Lung (tissue), 12 donors: ENCODE data around the gene COP1. TPM values are rescaled to one million over a fixed set of nuclear protein-coding genes. Genes with fewer than 3 reads are reported as not detected.
"Not testable (repeated sequence)": the region's sequence is repeated elsewhere in the genome, so short reads cannot be mapped to it uniquely, and the experiment has no call there.

Experiments used
- ATAC-seq: fragments of 200-7000 bp; cut with Tn5 transposase; one replicate; pipeline ENCODE4 v1.9.1; 2020; ENCODE audit warnings: moderate number of reproducible peaks; ENCODE audit not compliant: insufficient read depth, low FRiP score
- DNase-seq, 3 donors: peaks; one replicate each; pipeline ENCODE4 v3.0.0-alpha.2; 2013 to 2017
- H3K27ac ChIP-seq, 2 donors: one replicate each; pipeline ENCODE4 v1.5.1; 2013; ENCODE audit warnings: mild to moderate bottlenecking in 2 of 2, moderate library complexity in 2 of 2, control low read depth in 1 of 2, inconsistent platforms in 1 of 2, low read depth in 1 of 2, low read length in 1 of 2
- H3K27me3 ChIP-seq, 3 donors: one replicate each; pipeline ENCODE4 v1.5.1; 2013; ENCODE audit warnings: low read length in 2 of 3; ENCODE audit not compliant: control insufficient read depth in 3 of 3, insufficient read depth in 3 of 3
- H3K36me3 ChIP-seq, 4 donors: one replicate each; pipeline ENCODE4 v1.5.1; 2013; ENCODE audit warnings: low read length in 4 of 4, mild to moderate bottlenecking in 1 of 4, moderate library complexity in 1 of 4; ENCODE audit not compliant: control insufficient read depth in 4 of 4, insufficient read depth in 4 of 4
- H3K4me1 ChIP-seq, 5 donors: one replicate each; pipeline ENCODE4 v1.5.1; 2013; ENCODE audit warnings: low read length in 5 of 5, mild to moderate bottlenecking in 2 of 5, moderate library complexity in 1 of 5; ENCODE audit not compliant: control insufficient read depth in 5 of 5, insufficient read depth in 5 of 5
- H3K4me3 ChIP-seq: one replicate; pipeline ENCODE4 v1.5.1; 2013; ENCODE audit warnings: mild to moderate bottlenecking, control low read depth, moderate library complexity
- H3K9ac ChIP-seq, 2 donors: one replicate each; pipeline ENCODE4 v1.5.1; 2013; ENCODE audit warnings: low read length in 2 of 2, control low read depth in 1 of 2; ENCODE audit not compliant: insufficient read depth in 1 of 2
- H3K9me3 ChIP-seq, 4 donors: one replicate each; pipeline ENCODE4 v1.5.1; 2013; ENCODE audit warnings: low read length in 3 of 4, mild to moderate bottlenecking in 1 of 4, moderate library complexity in 1 of 4; ENCODE audit not compliant: control insufficient read depth in 4 of 4, insufficient read depth in 3 of 4
- CTCF ChIP-seq: IDR thresholded peaks from 2 replicates; pipeline ENCODE4 v1.5.1; 2012; ENCODE audit warnings: mild to moderate bottlenecking; ENCODE audit errors: control extremely low read depth, extremely low read depth
- WGBS, 2 donors: extraction: QIAGEN DNeasy Blood & Tissue Kit; methylation state at CpG; one replicate each; pipeline ENCODE4 v1.1.7; 2013; 5-methylcytosine and 5-hydroxymethylcytosine counted together
- polyA plus RNA-seq, 2 donors: library from polyadenylated mRNA; stranded (reverse); fragments of 200-250 nt; gene quantifications; one replicate each; pipeline ENCODE4 v1.2.1, GENCODE V29; 2013
- total RNA-seq, 2 donors: library from RNA; depleted of rRNA in 1 of 2; stranded (reverse); fragments of >200 nt in 1 of 2; gene quantifications; one replicate each; pipeline ENCODE4 v1.2.1, GENCODE V29; 2014 to 2021
- donor health status: control.
- donor health status: control.
- donor health status: Bipolar disorder and iron deficiency.
- donor health status: healthy.
- donor health status: DM: yes; HTN: yes; CAD: no.

The COP1 gene
- total and polyA plus RNA-seq, 4 donors, result 31.3 to 71.4 (median 52.8) TPM

GRCh38 chr1:176032040-176032645 is 174.9 kb downstream of the COP1 start:
- 89 to 96% methylated on average over 2 of the region's 2 CpGs for WGBS, 2 donors
- peaks cover 0 to 23% (median 4%) of the 10 kb centered on the region in 5 donors for H3K4me1 ChIP-seq
- H3K9me3 ChIP-seq, result no peaks in the 10 kb centered on the region
- peak in 1 of 3 donors; percentile 15 for DNase-seq
- no peak for TF ChIP-seq CTCF
- no peak overlapping the region for H3K27ac ChIP-seq
- no peak for ATAC-seq
- no peaks in the 10 kb centered on the region for H3K27me3 ChIP-seq
- H3K9ac ChIP-seq, result no peak overlapping the region
- H3K4me3 ChIP-seq, result no peak overlapping the region
- peaks cover 0 to 9% (median 4%) of the 10 kb centered on the region in 4 donors for H3K36me3 ChIP-seq

GRCh38 chr1:176029609-176030008 is 177.5 kb downstream of the COP1 start:
- TF ChIP-seq CTCF, result no peak
- no peak for ATAC-seq

GRCh38 chr1:176029155-176029554 is 177.9 kb downstream of the COP1 start:
- peaks cover 0 to 9% (median 4%) of the 10 kb centered on the region in 4 donors for H3K36me3 ChIP-seq
- ATAC-seq, result no peak
- H3K9me3 ChIP-seq, result no peaks in the 10 kb centered on the region
- H3K4me1 ChIP-seq, result peaks cover 0 to 17% (median 2%) of the 10 kb centered on the region in 5 donors
- H3K27ac ChIP-seq, result no peak overlapping the region
- H3K9ac ChIP-seq, result no peak overlapping the region
- no peaks in the 10 kb centered on the region for H3K27me3 ChIP-seq
- DNase-seq, result no peak
- TF ChIP-seq CTCF, result no peak
- no peak overlapping the region for H3K4me3 ChIP-seq

More at GRCh38 chr1:176029609-176030008, 177.5 kb downstream of the COP1 start:
- no peaks in the 10 kb centered on the region for H3K27me3 ChIP-seq
- no peak overlapping the region for H3K9ac ChIP-seq
- peaks cover 0 to 21% (median 4%) of the 10 kb centered on the region in 5 donors for H3K4me1 ChIP-seq
- no peaks in the 10 kb centered on the region for H3K9me3 ChIP-seq
- DNase-seq, result no peak
- WGBS, 2 donors, result 98 to 99% methylated on average over 2 of the region's 2 CpGs
- peaks cover 0 to 9% (median 4%) of the 10 kb centered on the region in 4 donors for H3K36me3 ChIP-seq
- H3K4me3 ChIP-seq, result no peak overlapping the region
- H3K27ac ChIP-seq, result no peak overlapping the region

- H3K27me3 ChIP-seq, ATAC-seq, H3K9me3 ChIP-seq, H3K4me1 ChIP-seq, H3K4me3 ChIP-seq, H3K27ac ChIP-seq, H3K9ac ChIP-seq, DNase-seq: not testable (repeated sequence)
- H3K36me3 ChIP-seq, result peaks cover 0 to 11% (median 4%) of the 10 kb centered on the region in 4 donors
- WGBS, 2 donors, result 91 to 94% methylated on average over 4 of the region's 4 CpGs
These were observed 179.2 kb downstream of the COP1 start for GRCh38 chr1:176027934-176028333.
